Smooth muscle cell (in vitro differentiated cells): ENCODE measurements around the gene ATF7. TPM values are rescaled to one million over a fixed set of nuclear protein-coding genes. Genes with fewer than 3 reads are reported as not detected.
"Not testable (repeated sequence)": the region's sequence is repeated elsewhere in the genome, so short reads cannot be mapped to it uniquely, and the experiment has no call there.

ENCODE experiments used
- DNase-seq: peaks from one replicate; lab custom pipeline; 2025; ENCODE audit not compliant: unreplicated experiment; lab: John Stamatoyannopoulos, UW
- H2AFZ ChIP-seq: fragments of 200-600 bp; sonication (generic); 2 replicates; pipeline ENCODE4 v1.6.0; 2016; ENCODE audit warnings: antibody characterized with exemption, low read depth, mild to moderate bottlenecking
- H3F3A ChIP-seq: fragments of 200-600 bp; sonication (generic); 2 replicates; pipeline ENCODE4 v1.6.0; 2017; ENCODE audit warnings: antibody characterized with exemption, low read depth
- H3K27ac ChIP-seq: fragments of 200-600 bp; sonication (generic); 2 replicates; pipeline ENCODE4 v1.5.1; 2016; ENCODE audit warnings: low read depth, mild to moderate bottlenecking
- H3K27me3 ChIP-seq: fragments of 200-600 bp; sonication (generic); 2 replicates; pipeline ENCODE4 v1.6.1; 2016; ENCODE audit warnings: low read depth, mild to moderate bottlenecking
- H3K36me3 ChIP-seq: fragments of 200-600 bp; sonication (generic); 2 replicates; pipeline ENCODE4 v1.5.1; 2016; ENCODE audit warnings: low read depth
- H3K4me1 ChIP-seq: fragments of 200-600 bp; sonication (generic); 2 replicates; pipeline ENCODE4 v1.5.1; 2016; ENCODE audit warnings: low read depth
- H3K4me2 ChIP-seq: fragments of 200-600 bp; sonication (generic); 2 replicates; pipeline ENCODE4 v1.6.0; 2016; ENCODE audit warnings: mild to moderate bottlenecking
- H3K4me3 ChIP-seq: fragments of 200-600 bp; sonication (generic); 2 replicates; pipeline ENCODE4 v1.5.1; 2016; ENCODE audit warnings: mild to moderate bottlenecking
- H3K79me2 ChIP-seq: fragments of 200-600 bp; sonication (generic); 2 replicates; pipeline ENCODE4 v1.6.0; 2016; ENCODE audit warnings: low read depth, mild to moderate bottlenecking
- H3K9ac ChIP-seq: fragments of 200-600 bp; sonication (generic); 2 replicates; pipeline ENCODE4 v1.6.0; 2016; ENCODE audit warnings: low read depth
- H3K9me3 ChIP-seq: fragments of 200-600 bp; sonication (generic); replicated peaks from 2 replicates; pipeline ENCODE4 v1.5.1; 2016; ENCODE audit warnings: low read depth
- H4K20me1 ChIP-seq: fragments of 200-600 bp; sonication (generic); 2 replicates; pipeline ENCODE4 v1.6.0; 2016; ENCODE audit warnings: low read depth
- CTCF ChIP-seq: fragments of 200-600 bp; sonication (generic); IDR thresholded peaks from 2 replicates; pipeline ENCODE4 v1.5.1; 2017; ENCODE audit warnings: borderline replicate concordance, mild to moderate bottlenecking, antibody characterized with exemption; ENCODE audit not compliant: insufficient read depth, poor library complexity, severe bottlenecking
- WGBS: methylation state at CpG from one replicate; pipeline ENCODE4 v1.1.7; 2016; ENCODE audit warnings: low lambda C conversion rate; 5-methylcytosine and 5-hydroxymethylcytosine counted together
- polyA plus RNA-seq: library from polyadenylated mRNA; unstranded; fragments of >200 nt; fragmentation: Nextera tagmentation; extraction: Ambion mirVana; gene quantifications from 2 replicates; pipeline ENCODE4 v1.2.1, GENCODE V29; 2016
- total RNA-seq: library from RNA; depleted of rRNA; stranded (reverse); fragments of >200 nt; gene quantifications from 2 replicates; pipeline ENCODE4 v1.2.3, GENCODE V29; 2014

ATF7 gene
- total and polyA plus RNA-seq, 2 experiments from 2014 or later, result 15.2 to 28.5 TPM

GRCh38 chr12:53611304-53611703, 14.9 kb downstream of the ATF7 start:
- 98% methylated on average over 8 of the region's 8 CpGs for WGBS
- no peaks in the 10 kb centered on the region for H3K27me3 ChIP-seq
- TF ChIP-seq CTCF, result no peak
- peaks cover 88% of the 10 kb centered on the region for H3K79me2 ChIP-seq
- H4K20me1 ChIP-seq, result peaks cover 83% of the 10 kb centered on the region
- no peak overlapping the region for H3K4me3 ChIP-seq
- no peaks in the 10 kb centered on the region for H3K4me1 ChIP-seq
- H3K36me3 ChIP-seq, result no peaks in the 10 kb centered on the region
- H3K9me3 ChIP-seq, result no peaks in the 10 kb centered on the region
- no peak overlapping the region for H3K27ac ChIP-seq
- H3K4me2 ChIP-seq, result no peak overlapping the region
- no peak overlapping the region for H3K9ac ChIP-seq
- no peak overlapping the region for H2AFZ ChIP-seq
- H3F3A ChIP-seq, result no peaks in the 10 kb centered on the region
- DNase-seq, result no peak

GRCh38 chr12:53606688-53607087, 19.5 kb downstream of the ATF7 start:
- 96% methylated on average over 5 of the region's 5 CpGs for WGBS
- H4K20me1 ChIP-seq, result peaks cover 85% of the 10 kb centered on the region
- H3K36me3 ChIP-seq, DNase-seq, H3K27ac ChIP-seq, H3K4me2 ChIP-seq, H3K4me3 ChIP-seq, H2AFZ ChIP-seq, H3F3A ChIP-seq, H3K9me3 ChIP-seq, H3K27me3 ChIP-seq, H3K9ac ChIP-seq: not testable (repeated sequence)
- H3K79me2 ChIP-seq, result peaks cover 75% of the 10 kb centered on the region
- peaks cover 12% of the 10 kb centered on the region for H3K4me1 ChIP-seq

- Histone ChIP-seq H3K9me3 (no peaks in the 10 kb centered on the region), H3K4me2 (no peak overlapping the region), H3K4me3 (no peak overlapping the region), H2AFZ (no peak overlapping the region), H3K27ac (no peak overlapping the region), H3K36me3 (no peaks in the 10 kb centered on the region), H3K27me3 (no peaks in the 10 kb centered on the region), H3K4me1 (peaks cover 12% of the 10 kb centered on the region), H4K20me1 (peaks cover 87% of the 10 kb centered on the region), H3F3A (no peaks in the 10 kb centered on the region), H3K9ac (no peak overlapping the region), H3K79me2 (peaks cover 65% of the 10 kb centered on the region)
- no peak for DNase-seq
- TF ChIP-seq CTCF, result no peak
These were observed 21.6 kb downstream of the ATF7 start for GRCh38 chr12:53604581-53604980.

- Histone ChIP-seq H3K79me2 (peaks cover 63% of the 10 kb centered on the region), H3K4me3 (no peak overlapping the region), H3K9me3 (no peaks in the 10 kb centered on the region), H3K9ac (no peak overlapping the region), H3K27ac (no peak overlapping the region), H3K4me1 (peaks cover 12% of the 10 kb centered on the region), H3K36me3 (no peaks in the 10 kb centered on the region), H2AFZ (no peak overlapping the region), H4K20me1 (peaks cover 80% of the 10 kb centered on the region), H3K4me2 (no peak overlapping the region), H3F3A (no peaks in the 10 kb centered on the region), H3K27me3 (no peaks in the 10 kb centered on the region)
- DNase-seq, result no peak
- TF ChIP-seq CTCF, result no peak
These were observed 22.4 kb downstream of the ATF7 start for GRCh38 chr12:53603804-53604203.
